ENCODE results near the gene LDLRAD1.
"Not testable (repeated sequence)": the region's sequence is repeated elsewhere in the genome, so short reads cannot be mapped to it uniquely, and the experiment has no call there.

LDLRAD1 gene

DNA sequence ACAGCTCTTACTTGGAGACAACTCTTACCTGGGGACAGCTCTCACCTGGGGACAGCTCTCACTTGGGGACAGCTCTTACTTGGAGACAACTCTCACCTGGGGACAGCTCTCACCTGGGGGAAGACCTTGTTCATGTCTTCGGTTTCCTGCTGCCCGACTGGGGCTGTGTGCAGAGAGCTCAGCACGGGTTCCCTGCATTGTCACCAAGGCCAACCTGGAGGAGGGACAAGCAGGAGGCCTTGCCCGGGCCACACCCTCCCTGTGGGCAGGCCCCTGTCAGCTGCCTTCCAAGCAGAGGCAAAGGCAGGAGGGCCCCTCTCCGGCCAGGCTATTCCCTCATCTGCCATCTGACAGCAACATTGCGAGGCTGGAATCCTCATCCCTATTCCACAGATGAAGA lies at the start of gene LDLRAD1:
LDLRAD1 (minus strand) TSS at position 208 of the 400 bp plus-strand sequence; CDS start at position 134, 74 bp downstream.
- DNase-seq = no peak

DNA sequence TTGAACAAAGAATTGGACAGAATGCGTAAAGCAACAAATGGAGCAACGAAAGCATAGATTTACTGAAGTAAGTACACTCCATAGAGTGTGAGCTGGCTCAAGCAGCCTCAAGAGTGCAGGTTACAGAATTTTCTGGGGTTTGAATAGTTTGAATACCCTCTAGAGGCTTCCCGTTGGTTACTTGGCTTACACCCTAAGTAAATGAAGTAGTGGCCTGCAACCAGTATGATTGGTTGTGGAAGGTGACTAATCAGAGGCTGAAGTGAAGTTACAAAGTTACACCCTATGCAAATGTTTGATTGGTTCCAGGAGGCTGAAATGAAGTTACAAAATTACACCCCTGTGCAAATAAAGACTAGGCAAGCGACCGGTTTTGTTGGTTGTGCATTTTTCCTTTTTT lies 46.3 kb upstream of the LDLRAD1 start:
- DNase-seq = no peak

GRCh38 chr1:54054438-54054749 lies 36.4 kb upstream of the LDLRAD1 start:
- DNase-seq = no peak

GRCh38 chr1:54053745-54054437 lies 35.9 kb upstream of the LDLRAD1 start:
- DNase-seq = no peak

DNA sequence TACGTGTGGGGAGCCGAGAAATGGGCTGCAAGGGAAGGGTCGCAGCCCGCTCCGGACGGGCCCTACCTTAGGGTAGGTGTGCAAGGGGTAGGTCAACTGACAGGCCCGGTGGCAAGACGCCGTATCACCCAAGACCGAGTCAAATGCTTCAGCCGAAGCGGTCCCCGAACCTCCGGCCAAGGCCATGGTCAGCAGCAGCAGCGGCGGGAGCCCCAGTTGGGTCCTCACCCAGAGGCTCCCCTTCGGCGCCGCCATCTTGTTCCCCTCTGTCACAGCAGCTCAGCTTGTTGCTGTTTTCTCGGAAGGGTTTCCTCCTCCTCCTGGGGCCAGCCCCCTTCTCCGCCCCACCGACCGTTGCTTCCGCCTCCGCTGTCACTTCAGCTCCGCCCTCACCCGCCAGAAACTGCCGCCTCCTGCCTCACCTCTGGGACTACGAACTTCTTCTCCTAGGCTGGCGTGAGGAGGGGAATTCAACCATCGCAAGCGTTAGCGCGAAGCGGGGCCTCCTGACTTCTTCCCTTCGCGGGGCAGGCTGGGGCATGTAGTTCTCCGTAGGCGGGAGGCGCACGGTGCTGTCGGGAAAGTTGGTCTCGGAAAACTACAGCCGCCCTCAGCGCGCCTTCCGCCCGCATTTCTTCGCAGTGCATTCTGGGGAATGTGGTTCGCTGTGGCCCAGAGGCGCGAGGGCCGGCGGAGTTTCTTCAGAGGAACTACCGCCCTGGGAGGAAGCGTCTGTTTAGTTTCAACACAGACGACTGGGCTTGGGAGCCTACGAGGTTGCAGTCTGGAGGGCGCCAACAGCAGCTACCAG lies 35.2 kb upstream of the LDLRAD1 start, which contains the start of the genes TCEANC2 and TMEM59:
TCEANC2 (plus strand) TSS at position 675 of the 811 bp plus-strand sequence. CDS start 815 bp downstream, outside the sequence.
TMEM59 (minus strand) TSS at position 271 of the 811 bp plus-strand sequence; CDS start at position 255, 16 bp downstream.
- peak; percentile 93 for DNase-seq

GRCh38 chr1:54052431-54052933 lies 34.5 kb upstream of the LDLRAD1 start:
- peak; percentile 10 for DNase-seq

DNA sequence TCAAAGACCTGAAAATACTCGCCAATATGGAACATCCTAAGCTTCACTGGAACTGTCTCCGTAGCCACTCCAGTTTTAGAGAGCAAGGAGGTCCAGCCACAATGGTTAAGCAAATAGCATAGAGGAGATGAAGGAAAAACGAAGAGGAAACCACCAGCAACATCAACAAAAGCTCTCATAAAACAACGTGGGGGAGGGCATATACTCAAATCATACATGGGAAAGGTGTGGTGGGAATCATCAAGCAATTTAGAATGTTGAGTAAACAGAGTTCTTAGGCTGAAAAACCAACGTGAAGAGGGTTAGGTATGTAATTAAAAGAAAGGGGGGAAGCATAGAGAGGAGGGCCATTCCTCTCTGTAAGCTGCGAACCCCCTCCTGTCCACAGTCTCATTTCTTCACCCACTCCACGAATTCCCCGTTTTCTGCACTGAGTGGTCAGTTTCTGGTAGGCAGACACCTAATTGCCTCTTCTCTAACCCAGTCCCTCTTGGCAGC lies 34.0 kb upstream of the LDLRAD1 start:
- DNase-seq = no peak

DNA sequence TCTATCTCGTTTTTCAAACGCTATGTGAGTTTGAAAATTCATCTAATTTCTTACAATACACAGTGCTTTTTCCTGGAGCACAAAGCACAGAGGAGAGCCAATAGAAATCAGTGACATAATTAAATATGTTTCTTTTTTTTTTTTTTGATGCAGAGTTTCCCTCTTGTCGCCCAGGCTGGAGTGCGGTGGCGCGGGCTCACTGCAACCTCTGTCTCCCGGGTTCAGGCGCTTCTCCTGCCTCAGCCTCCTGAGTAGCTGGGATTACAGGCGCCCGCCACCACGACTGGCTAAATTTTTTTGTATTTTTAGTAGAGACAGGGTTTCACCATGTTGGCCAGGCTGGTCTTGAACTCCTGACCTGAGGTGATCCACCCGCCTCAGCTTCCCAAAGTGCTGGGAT lies 32.4 kb upstream of the LDLRAD1 start:
- DNase-seq = not testable (repeated sequence)

DNA sequence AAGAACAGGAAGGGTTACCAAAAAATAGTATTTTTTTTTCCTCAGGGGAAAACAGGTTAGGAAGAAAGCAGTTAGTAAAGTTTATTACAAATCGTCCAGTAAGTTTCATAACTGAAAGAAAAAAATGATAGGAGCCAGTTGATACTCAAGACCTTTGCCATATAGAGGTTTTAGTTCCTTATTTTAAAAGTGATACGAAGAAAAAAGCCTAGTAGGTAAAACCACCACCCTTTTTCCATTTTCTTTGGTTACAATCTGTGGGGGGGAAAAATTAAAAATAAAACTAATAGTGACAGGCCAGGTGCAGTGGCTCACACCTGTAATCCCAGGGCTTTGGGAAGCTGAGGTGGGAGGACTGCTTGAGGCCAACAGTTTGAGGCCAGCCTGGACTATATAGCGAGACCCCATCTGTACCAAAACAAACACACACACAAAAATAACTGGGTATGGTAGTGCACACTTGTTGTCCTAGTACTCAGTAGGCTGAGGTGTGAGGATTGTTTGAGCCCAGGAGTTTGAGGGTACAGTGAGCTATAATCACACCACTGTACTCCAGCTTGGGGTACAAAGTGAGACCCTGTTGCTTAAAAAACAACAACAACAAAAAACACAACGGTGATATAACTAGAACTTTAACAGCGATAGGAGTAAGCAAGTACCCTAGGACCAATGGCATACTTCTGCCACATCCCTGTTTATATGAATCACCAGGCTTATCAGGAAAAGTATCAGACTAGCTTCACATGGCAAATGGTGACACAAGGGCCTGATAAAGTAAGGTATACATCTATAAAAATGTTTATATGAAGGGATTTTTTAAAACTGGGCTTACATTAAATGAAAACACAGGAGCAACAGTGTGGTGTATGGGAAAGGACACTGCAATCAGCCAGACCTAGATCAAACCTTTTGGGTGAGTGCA lies 29.7 kb upstream of the LDLRAD1 start:
- DNase-seq = no peak

DNA sequence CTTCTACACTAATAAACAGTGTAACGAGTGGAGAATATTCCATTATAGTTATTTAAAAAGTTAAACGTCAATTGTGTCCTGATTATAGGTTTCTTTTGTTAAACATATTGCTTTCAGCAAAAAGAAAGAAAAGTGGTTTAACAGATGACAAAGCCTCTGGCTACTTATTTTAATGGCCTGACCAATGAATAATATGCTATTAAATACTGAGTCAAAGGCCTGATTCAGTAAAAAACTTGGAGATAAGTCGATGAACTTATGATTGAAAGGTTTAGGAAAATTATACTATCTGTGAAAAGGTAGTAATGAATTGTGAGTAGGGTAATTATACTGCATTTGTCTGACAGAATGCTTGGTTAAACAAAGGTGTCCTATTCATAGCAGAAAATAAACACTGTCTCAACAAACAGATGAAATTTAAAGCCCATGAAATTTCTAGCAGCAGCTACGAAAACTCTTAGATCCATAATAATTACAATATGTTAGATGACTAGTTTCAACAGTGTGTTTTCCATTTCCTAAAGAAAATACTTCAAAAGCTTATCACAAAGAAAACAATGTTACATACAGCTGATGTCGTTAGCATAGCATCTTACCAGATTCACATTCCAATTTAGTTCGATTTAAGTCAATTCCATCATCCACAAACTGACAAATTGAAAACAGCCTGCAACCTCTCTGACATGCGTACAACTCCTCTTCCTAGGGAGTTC lies 28.8 kb upstream of the LDLRAD1 start:
- DNase-seq = no peak

DNA sequence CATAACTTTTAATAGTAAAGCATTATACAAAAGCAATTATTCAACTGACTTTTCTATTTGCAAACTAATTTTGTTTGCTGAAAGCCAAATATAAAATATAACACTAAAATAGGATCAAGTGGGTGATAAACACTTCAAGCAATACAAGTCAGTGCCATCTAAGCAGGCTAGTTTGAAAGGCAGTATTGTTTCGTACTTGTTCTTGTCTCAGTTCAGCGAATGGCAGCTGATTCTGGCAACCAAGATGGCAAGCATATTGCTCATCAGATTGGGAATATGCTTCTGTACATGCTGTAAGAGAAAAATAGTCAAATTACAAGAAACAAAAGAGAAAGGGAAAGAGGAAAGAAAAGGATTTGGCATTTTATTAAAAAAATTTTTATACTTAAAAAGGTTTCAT lies 27.5 kb upstream of the LDLRAD1 start:
- DNase-seq = no peak

DNA sequence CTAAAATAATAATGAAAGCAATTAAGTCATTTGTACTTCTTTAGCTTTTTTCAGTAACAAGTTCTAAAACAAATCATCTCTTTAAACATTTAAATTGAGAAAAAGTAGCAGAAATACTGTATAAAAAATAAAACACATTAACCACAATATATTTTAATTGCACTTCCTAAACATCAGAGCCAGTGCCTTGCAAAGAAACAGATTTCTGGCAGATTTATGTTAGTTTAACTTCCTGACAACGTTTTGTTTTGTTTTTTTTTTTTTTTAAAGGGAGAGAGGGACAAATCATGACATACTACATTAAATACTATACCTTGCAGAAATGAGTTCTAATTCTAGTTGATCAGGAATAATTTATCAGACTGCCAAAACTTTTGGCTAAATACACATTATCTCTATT lies 23.8 kb upstream of the LDLRAD1 start:
- no peak for DNase-seq

DNA sequence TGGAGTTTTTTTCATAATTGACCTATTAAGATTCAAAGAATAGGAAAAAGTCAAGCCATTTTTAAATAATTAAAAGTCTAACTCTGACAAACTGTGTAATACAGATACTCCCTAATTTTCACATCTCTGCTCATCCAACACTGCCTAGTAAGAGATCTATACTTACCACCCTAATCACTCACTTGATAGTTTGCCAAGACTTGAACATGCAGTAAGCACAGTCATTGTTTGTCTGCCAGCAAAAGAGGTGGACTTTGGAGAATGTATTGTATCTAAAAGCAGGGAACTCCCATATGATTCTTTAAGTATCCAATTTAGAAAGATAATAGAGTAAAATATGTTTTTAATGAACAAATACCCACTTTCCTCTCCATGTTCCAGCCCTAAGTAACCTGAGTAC lies 19.5 kb upstream of the LDLRAD1 start:
- DNase-seq = no peak

DNA sequence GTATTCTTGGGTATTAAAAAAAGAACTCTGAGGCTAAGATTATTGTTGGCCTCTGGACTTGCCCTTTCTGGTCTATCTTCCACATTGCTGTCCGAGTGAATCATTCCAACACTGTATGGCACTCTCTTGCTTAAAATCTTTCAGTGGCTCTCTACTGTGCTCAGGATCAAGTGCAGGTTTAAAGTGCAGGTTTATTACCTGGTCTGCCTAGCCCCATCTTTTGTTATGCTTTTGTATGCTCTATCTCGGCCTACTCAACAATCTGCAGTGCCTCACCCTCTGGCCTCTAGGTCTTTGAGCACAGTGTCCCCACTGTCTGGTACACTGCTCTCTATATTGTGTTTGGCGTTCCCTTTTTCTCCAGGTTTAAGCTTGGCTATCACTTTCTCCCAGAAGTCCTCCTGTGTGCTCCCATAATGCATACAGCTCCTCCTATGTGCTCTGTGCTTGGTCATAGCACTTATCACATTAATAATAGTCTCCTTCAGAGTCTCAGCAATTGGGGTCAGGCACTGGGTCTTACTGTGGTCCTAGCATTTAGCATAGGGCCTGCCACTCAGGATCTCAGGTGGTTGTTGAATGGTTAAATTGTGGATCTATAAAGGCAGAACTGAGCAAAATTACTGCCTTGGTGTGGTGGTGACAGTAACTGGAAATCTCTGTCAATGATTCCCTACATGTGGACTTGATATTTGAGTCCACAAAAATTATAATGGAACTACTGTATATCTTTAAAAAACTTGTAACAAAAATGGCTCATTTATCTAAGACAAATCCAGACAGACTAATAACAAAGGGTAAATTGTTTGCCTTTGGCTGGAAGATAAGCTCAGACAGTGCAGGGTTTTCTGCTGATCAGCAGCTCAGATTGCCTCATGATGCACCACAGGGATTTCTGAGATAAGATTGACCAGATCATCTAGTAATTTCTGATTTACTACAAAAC lies 10.6 kb upstream of the LDLRAD1 start:
- no peak for DNase-seq

GRCh38 chr1:54027848-54028247 lies 9.9 kb upstream of the LDLRAD1 start:
- no peak for DNase-seq

DNA sequence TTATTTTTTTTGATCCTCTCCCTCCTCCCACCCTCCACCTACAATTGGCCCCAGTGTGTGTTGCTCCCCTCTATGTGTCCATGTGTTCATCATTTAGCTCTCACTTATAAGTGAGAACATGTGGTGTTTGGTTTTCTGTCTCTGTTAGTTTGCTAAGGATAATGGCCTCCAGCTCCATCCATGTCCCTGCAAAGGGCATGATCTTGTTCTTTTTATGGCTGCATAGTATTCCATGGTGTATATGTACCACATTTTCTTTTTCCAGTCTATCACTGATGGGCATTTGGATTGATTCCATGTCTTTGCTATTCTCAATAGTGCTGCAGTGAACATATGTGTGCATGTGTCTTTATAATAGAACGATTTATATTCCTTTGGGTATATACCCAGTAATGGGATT lies 6.8 kb upstream of the LDLRAD1 start:
- DNase-seq = not testable (repeated sequence)

DNA sequence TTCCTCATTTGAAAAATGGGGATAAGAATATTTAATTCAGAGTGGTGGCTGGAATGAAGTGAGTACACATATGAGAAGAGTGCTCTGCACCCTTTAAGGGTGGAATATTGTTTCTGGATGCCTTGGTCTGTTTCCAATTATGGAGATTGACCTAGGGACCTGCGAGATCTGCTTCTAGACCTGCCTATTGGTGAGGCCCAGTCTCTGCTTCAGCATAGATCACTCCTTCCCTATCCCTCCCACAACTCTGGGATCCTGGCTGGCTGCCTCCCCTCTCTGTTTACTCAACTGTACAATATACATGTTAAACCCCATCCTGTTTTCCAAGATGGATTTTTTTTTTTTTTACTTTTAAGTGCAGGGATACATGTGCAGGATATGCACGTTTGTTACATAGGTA lies 6.4 kb upstream of the LDLRAD1 start:
- no peak for DNase-seq

GRCh38 chr1:54019562-54020176 lies 1.7 kb upstream of the LDLRAD1 start:
- DNase-seq = not testable (repeated sequence)

GRCh38 chr1:54018635-54019034 lies 649 bp upstream of the LDLRAD1 start:
- DNase-seq = no peak
